K562 (cell line): ENCODE results near the gene PRRT1. TPM values are rescaled to one million over a fixed set of nuclear protein-coding genes. Genes with fewer than 3 reads are reported as not detected.
A peak's percentile ranks its signal among the peaks of the same experiment; 100 is the strongest.

Experiments
- ARNT ChIP-seq, 2 experiments: fragments of 450-650 bp; IDR thresholded peaks; 2 replicates each; pipeline ENCODE4 v1.6.1; 2016; ENCODE audit warnings: mild to moderate bottlenecking in 1 of 2
- BMI1 ChIP-seq: fragments of 150-350 bp; IDR thresholded peaks from 2 replicates; pipeline ENCODE4 v1.6.1; 2014; ENCODE audit warnings: low read length
- BRD9 ChIP-seq: fragments of 450-650 bp; IDR thresholded peaks from 2 replicates; pipeline ENCODE4 v1.6.1; 2018; ENCODE audit warnings: low read depth; ENCODE audit not compliant: partially characterized antibody
- HIVEP1 ChIP-seq: fragments of 250-450 bp; sonication (Bioruptor Pico); IDR thresholded peaks from 2 replicates; pipeline ENCODE4 v1.4.0; 2020; ENCODE audit warnings: mild to moderate bottlenecking
- MIER1 ChIP-seq: fragments of 450-650 bp; IDR thresholded peaks from 2 replicates; pipeline ENCODE4 v1.6.1; 2016; ENCODE audit warnings: antibody characterized with exemption, mild to moderate bottlenecking, low read depth
- PHB ChIP-seq: fragments of 250-450 bp; sonication (Bioruptor Pico); IDR thresholded peaks from 2 replicates; pipeline ENCODE4 v1.5.0; 2021
- RBM17 ChIP-seq: fragments of 200-400 bp; formaldehyde crosslinking; IDR thresholded peaks from 2 replicates; pipeline ENCODE4 v1.6.1; 2017; ENCODE audit warnings: low read depth, mild to moderate bottlenecking, low read length, borderline replicate concordance
- SREBF2 ChIP-seq: sonication (generic); formaldehyde crosslinking; IDR thresholded peaks from 2 replicates; pipeline ENCODE4 v1.4.0; 2020; ENCODE audit warnings: mild to moderate bottlenecking, missing genetic modification reagents
- TBP ChIP-seq: optimal IDR thresholded peaks from 2 replicates; pipeline ENCODE3; 2011; ENCODE audit warnings: low read depth, low read length, improper control_type of control experiment
- TFAM ChIP-seq: fragments of 250-450 bp; sonication (Bioruptor Pico); conservative IDR thresholded peaks from 2 replicates; pipeline ENCODE4 v1.5.0; 2021; ENCODE audit warnings: mild to moderate bottlenecking, moderate library complexity
- YBX1 ChIP-seq: fragments of 450-650 bp; IDR thresholded peaks from 2 replicates; pipeline ENCODE4 v1.7.1; 2016; ENCODE audit warnings: mild to moderate bottlenecking
- ZBTB26 ChIP-seq: fragments of 450-650 bp; formaldehyde crosslinking; IDR thresholded peaks from 2 replicates; pipeline ENCODE4 v1.4.0; 2022; ENCODE audit warnings: missing genetic modification characterization
- ZNF436 ChIP-seq: fragments of 250-450, 450-650 bp; sonication (Bioruptor Pico); formaldehyde crosslinking; IDR thresholded peaks from 2 replicates; pipeline ENCODE4 v1.7.0; 2020; ENCODE audit warnings: mild to moderate bottlenecking
- ZNF445 ChIP-seq: fragments of 250-450 bp; sonication (Bioruptor Pico); IDR thresholded peaks from 2 replicates; pipeline ENCODE4 v1.4.0; 2020; ENCODE audit warnings: low read depth, mild to moderate bottlenecking, moderate library complexity
- ZNF639 ChIP-seq, 2 experiments: fragments of 200-800 bp in 1 of 2; sonication (Bioruptor generic) in 1 of 2; sonication (generic) in 1 of 2; formaldehyde crosslinking in 1 of 2; IDR thresholded peaks in 1 of 2; conservative IDR thresholded peaks in 1 of 2; 2 replicates each; pipeline versions ENCODE4 v1.5.0 to v1.6.1; 2016 to 2020; ENCODE audit warnings: missing compliant biosample characterization in 1 of 2, missing genetic modification characterization in 1 of 2, missing genetic modification reagents in 1 of 2
- ZNF717 ChIP-seq: fragments of 250-450 bp; sonication (Bioruptor Pico); IDR thresholded peaks from 2 replicates; pipeline ENCODE4 v1.5.0; 2021
- ZNF76 ChIP-seq: fragments of 250-450 bp; sonication (Bioruptor Pico); IDR thresholded peaks from 2 replicates; pipeline ENCODE4 v1.4.0; 2020; ENCODE audit warnings: mild to moderate bottlenecking, moderate library complexity, borderline replicate concordance
- ZNF79 ChIP-seq: fragments of 250-450 bp; sonication (Bioruptor Pico); IDR thresholded peaks from 2 replicates; pipeline ENCODE4 v1.4.0; 2020; ENCODE audit warnings: low read depth, mild to moderate bottlenecking, moderate library complexity
- polyA plus RNA-seq, 8 experiments: library from polyadenylated mRNA; depleted of rRNA in 4 of 8; stranded (reverse) in 5 of 8; unstranded in 3 of 8; fragments of >200 nt; fragmentation: Nextera tagmentation in 2 of 8; fragmentation: Illumina TruSeq in 1 of 8; extraction: Ambion mirVana in 2 of 8; extraction: Trizol in 1 of 8; gene quantifications; 2 replicates each; pipeline versions ENCODE4 v1.2.1 to v1.2.3, GENCODE V29; 2011 to 2014; ENCODE audit warnings: inconsistent platforms in 1 of 8, missing spikeins in 1 of 8
- total RNA-seq, 7 experiments: library from RNA; depleted of rRNA in 6 of 7; stranded (reverse); fragments of >200 nt in 6 of 7; fragmentation: Illumina TruSeq in 2 of 7; extraction: Trizol in 2 of 7; gene quantifications; 2 replicates each; pipeline versions ENCODE4 v1.2.1 to v1.2.3, GENCODE V29; 2011 to 2021; ENCODE audit warnings: low replicate concordance in 1 of 7
- TF ChIP-seq, protein P1 (sequence below), 2 experiments: IDR thresholded peaks; 2 replicates each; pipeline ENCODE4 v1.6.1; 2012; ENCODE audit warnings: improper control_type of control experiment in 2 of 2, low read depth in 2 of 2, low read length in 2 of 2, borderline replicate concordance in 1 of 2
- TF ChIP-seq, protein P2 (sequence below): sonication (generic); formaldehyde crosslinking; IDR thresholded peaks from 2 replicates; pipeline ENCODE4 v1.8.0; 2022; ENCODE audit warnings: missing genetic modification reagents, mild to moderate bottlenecking, moderate library complexity, borderline replicate concordance

Gene PRRT1
- total and polyA plus RNA-seq, 9 of the 15 experiments (the other 6 are each of a cell fraction or from before 2014, with no cell fraction given): 0.14 to 3.5 (median 0.41) TPM

DNA sequence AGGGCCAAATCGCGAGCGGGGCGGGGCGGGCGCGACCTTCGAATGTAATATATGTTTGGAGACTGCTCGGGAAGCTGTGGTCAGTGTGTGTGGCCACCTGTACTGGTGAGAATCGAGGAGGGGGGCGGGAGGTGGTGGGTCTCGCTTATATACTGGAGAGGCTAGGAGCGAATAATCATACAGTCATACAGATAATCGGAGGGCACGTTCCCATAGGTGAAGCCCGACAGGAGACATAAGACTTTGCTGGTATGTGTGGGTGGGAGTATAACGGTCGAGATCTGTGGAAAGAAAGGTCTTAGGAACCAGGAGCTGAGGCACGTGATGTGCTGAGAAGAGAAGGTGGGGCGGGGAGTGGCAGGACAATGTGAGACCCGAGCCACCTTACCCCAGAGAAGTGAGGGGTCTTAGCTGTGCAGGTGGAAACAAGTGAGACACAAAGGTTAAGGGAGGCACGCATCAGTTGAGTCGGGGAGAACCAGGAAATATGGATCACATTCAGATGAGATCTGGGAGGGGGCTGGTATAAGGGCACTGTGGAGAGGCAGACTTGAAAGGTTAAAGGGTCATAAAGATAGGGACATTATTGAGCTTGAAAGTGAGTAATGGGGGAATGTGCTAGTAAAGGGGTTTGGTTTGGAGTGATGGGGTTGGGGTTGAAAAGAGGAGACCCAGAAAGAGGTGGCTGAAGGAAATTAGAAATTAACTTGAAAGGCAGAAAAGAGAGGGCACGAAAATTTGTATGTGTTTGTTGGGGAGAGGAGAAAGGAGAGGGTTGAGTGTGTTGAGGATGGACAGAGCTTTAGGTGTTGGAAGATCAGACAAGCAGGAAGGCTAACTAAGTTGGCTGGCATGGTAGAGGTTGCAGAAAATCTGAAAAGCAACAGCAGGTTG lies 27.1 kb upstream of the PRRT1 start (continued):
- TF ChIP-seq PHB (CRISPR knock-in tag) (no peak), RBM17 (no peak), YBX1 (peak; percentile 55; the same call in 1 of the 2 replicates), TFAM (CRISPR knock-in tag) (no peak), TBP (peak; percentile 60), ZNF445 (CRISPR knock-in tag) (no peak), BMI1 (no peak), ZBTB26 (no peak), ZNF79 (no peak), MIER1 (no peak), ARNT (IDR thresholded peaks at IDR 0.05) (peak in 1 of 2 experiments; percentile 16; a peak in 1 of 4 replicates), HIVEP1 (CRISPR knock-in tag) (0 out of 2 replicates have a peak, but pooled peaks have one; percentile 19), ZNF639 (CRISPR knock-in tag; conservative IDR thresholded peaks at IDR 0.05 in 1 of 2, IDR thresholded peaks at IDR 0.05 in 1 of 2) (0 out of 4 replicates have a peak, but pooled peaks of 1 of the 2 experiments have one; percentile 44), ZNF436 (CRISPR knock-in tag) (no peak), ZNF76 (no peak), ZNF717 (CRISPR knock-in tag) (no peak), BRD9 (peak; percentile 61), SREBF2 (CRISPR knock-in tag) (no peak)
- TF ChIP-seq, protein P1, sequence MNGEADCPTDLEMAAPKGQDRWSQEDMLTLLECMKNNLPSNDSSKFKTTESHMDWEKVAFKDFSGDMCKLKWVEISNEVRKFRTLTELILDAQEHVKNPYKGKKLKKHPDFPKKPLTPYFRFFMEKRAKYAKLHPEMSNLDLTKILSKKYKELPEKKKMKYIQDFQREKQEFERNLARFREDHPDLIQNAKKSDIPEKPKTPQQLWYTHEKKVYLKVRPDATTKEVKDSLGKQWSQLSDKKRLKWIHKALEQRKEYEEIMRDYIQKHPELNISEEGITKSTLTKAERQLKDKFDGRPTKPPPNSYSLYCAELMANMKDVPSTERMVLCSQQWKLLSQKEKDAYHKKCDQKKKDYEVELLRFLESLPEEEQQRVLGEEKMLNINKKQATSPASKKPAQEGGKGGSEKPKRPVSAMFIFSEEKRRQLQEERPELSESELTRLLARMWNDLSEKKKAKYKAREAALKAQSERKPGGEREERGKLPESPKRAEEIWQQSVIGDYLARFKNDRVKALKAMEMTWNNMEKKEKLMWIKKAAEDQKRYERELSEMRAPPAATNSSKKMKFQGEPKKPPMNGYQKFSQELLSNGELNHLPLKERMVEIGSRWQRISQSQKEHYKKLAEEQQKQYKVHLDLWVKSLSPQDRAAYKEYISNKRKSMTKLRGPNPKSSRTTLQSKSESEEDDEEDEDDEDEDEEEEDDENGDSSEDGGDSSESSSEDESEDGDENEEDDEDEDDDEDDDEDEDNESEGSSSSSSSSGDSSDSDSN (IDR thresholded peaks at IDR 0.05; ENCODE audit: borderline replicate concordance in 1 of 2, low read depth in 2 of 2, low read length in 2 of 2): no peak
- TF ChIP-seq, protein P2, sequence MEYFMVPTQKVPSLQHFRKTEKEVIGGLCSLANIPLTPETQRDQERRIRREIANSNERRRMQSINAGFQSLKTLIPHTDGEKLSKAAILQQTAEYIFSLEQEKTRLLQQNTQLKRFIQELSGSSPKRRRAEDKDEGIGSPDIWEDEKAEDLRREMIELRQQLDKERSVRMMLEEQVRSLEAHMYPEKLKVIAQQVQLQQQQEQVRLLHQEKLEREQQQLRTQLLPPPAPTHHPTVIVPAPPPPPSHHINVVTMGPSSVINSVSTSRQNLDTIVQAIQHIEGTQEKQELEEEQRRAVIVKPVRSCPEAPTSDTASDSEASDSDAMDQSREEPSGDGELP: 0 out of 2 replicates have a peak, but pooled peaks have one; percentile 45
